ENCODE measurements around the gene TNS1.

DNA sequence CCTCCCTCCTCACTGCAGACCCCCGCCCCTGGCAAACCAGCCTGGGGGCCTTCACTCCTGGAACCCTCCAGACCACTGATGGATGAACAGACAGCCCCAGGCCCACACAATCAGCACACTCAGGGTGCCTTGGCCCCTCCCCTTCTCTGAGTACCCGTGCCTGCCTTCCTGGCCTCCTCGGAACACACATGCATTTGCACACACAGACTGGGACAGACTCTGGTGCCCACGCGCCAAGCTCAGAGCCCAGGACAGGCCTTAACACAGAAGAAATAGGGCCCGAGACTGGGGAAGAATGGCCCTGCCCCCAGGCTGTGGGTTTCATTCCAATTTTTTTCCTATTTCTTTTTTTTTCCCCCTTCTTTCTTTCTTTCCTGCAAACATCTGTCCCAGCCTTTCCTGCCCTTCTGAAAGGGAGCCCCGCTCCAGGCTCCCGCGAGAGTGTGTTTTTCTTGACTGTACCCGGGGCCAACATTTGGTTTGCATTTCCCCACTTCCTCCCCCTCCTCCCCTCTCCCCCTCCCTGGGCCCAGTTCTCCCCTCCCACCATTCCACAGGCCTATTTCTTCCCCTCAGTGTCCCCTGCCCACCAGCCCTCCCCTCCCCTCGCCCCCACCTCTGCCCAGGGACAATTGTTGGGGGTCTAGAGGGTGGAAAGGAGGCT is 618 bp upstream of the TNS1 start:
- TF ChIP-seq POLR2A (conservative IDR thresholded peaks at IDR 0.05) (no peak), CHD2 (IDR thresholded peaks at IDR 0.05; ENCODE audit: low read depth, low read length) (no peak), PHTF2 (CRISPR knock-in tag; IDR thresholded peaks at IDR 0.05) (no peak)

Measured in K562 (cell line).